Measurements from ENCODE around the gene CCDC127. TPM values are rescaled to one million over a fixed set of nuclear protein-coding genes. Genes with fewer than 3 reads are reported as not detected.

CCDC127 gene
- total and polyA plus RNA-seq, 4 donors: 7.8 to 21.0 (median 12.7) TPM

DNA sequence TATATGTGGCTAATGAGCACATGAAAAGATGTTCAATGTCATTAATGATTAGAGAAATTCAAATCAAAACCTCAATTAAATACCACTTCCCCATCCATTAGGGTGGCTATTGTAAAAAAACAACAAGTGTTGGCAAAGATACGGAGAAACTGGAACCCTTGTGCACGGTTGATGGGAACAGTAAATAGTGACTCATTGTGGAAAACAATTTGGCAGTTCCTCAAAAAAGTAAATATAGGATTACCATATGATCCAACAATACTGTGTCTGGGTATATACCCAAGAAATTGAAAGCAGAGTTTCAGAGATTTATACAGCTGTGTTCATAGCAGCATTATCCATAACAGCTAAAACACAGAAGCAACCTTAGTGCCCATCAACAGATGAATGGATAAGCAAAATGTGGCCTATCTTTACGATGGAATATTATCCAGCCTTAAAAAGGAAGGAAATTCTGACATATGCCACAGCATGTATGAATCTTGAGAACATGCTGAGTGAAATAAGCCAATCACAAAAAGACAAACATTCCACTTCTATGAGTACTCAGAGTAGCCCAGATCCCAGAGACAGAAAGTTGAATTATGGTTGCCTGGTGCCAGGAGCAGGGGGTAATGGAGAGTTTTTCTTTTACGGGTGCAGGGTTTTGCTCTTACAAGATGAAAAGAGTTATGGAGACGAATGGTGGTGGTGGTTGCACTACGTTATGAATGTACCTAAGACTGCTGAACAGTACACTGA lies 68.0 kb downstream of the CCDC127 start:
- Histone ChIP-seq H3K27me3 (ENCODE audit: control insufficient read depth, insufficient read depth, low read length) (no peaks in the 10 kb centered on the region), H3K4me1 (ENCODE audit: control insufficient read depth, insufficient read depth, low read length) (peaks cover 2% of the 10 kb centered on the region), H3K36me3 (ENCODE audit: control insufficient read depth, insufficient read depth, low read length) (peaks cover 36% of the 10 kb centered on the region), H3K9me3 (ENCODE audit: control insufficient read depth, insufficient read depth, low read length) (peaks cover 8% of the 10 kb centered on the region), H3K4me3 (ENCODE audit: low read depth, low read length) (no peak overlapping the region), H3K27ac (ENCODE audit: low read depth, low read length) (no peak overlapping the region)
- no peak for DNase-seq (ENCODE audit: low read depth in 4 of 6, low spot score in 6 of 6)
- WGBS (ENCODE audit: insufficient coverage): 90% methylated on average over 1 of the region's 6 CpGs

GRCh38 chr5:147751-148150 lies 70.2 kb downstream of the CCDC127 start:
- no peaks in the 10 kb centered on the region for H3K27me3 ChIP-seq (ENCODE audit: control insufficient read depth, insufficient read depth, low read length)
- H3K4me3 ChIP-seq (ENCODE audit: low read depth, low read length): no peak overlapping the region
- H3K4me1 ChIP-seq (ENCODE audit: control insufficient read depth, insufficient read depth, low read length): no peaks in the 10 kb centered on the region
- no peak overlapping the region for H3K27ac ChIP-seq (ENCODE audit: low read depth, low read length)
- no peak for DNase-seq (ENCODE audit: low read depth in 4 of 6, low spot score in 6 of 6)
- peaks cover 8% of the 10 kb centered on the region for H3K9me3 ChIP-seq (ENCODE audit: control insufficient read depth, insufficient read depth, low read length)
- H3K36me3 ChIP-seq (ENCODE audit: control insufficient read depth, insufficient read depth, low read length): peaks cover 37% of the 10 kb centered on the region
- WGBS (ENCODE audit: insufficient coverage): no CpG with 5 or more reads among the region's 1 CpG

Other genes starting within 250 kb of the CCDC127 start
- 10 to 100 TPM in 1 of 2 donors, 1 to 10 TPM in 1; 4.2 to 11.6 TPM for gene PLEKHG4B, start 126.0 kb downstream of the CCDC127 start, total RNA-seq
- gene PLEKHG4B, start 126.0 kb downstream of the CCDC127 start, polyA plus RNA-seq (ENCODE audit: insufficient read length in 2 of 2): 10 to 100 TPM; 15.7 to 18.2 TPM
- under 1 TPM; 0.39 to 0.50 TPM for gene LRRC14B, start 26.7 kb downstream of the CCDC127 start, total RNA-seq
- gene LRRC14B, start 26.7 kb downstream of the CCDC127 start, polyA plus RNA-seq (ENCODE audit: insufficient read length in 2 of 2): 1 to 10 TPM; 1.7 to 2.7 TPM
- gene SDHA, start 167 bp upstream of the CCDC127 start, total RNA-seq: 100 to 1,000 TPM; 113 to 127 TPM
- gene SDHA, start 167 bp upstream of the CCDC127 start, polyA plus RNA-seq (ENCODE audit: insufficient read length in 2 of 2): 100 to 1,000 TPM; 144 to 166 TPM
- gene PDCD6, start 53.5 kb upstream of the CCDC127 start, total RNA-seq: 100 to 1,000 TPM in 1 of 2 donors, 10 to 100 TPM in 1; 85.2 to 160 TPM
- gene PDCD6, start 53.5 kb upstream of the CCDC127 start, polyA plus RNA-seq (ENCODE audit: insufficient read length in 2 of 2): 100 to 1,000 TPM; 140 to 151 TPM
- 1 to 10 TPM; 2.8 to 3.4 TPM for gene AHRR, start 103.6 kb upstream of the CCDC127 start, total RNA-seq
- gene AHRR, start 103.6 kb upstream of the CCDC127 start, polyA plus RNA-seq (ENCODE audit: insufficient read length in 2 of 2): 1 to 10 TPM; 4.3 to 5.5 TPM
- 10 to 100 TPM; 29.7 to 44.2 TPM for gene EXOC3, start 225.0 kb upstream of the CCDC127 start, total RNA-seq
- gene EXOC3, start 225.0 kb upstream of the CCDC127 start, polyA plus RNA-seq (ENCODE audit: insufficient read length in 2 of 2): 10 to 100 TPM; 61.8 to 68.6 TPM